Posterior vena cava (tissue), 2 donors: ENCODE data around the gene PTPN11. TPM values are rescaled to one million over a fixed set of nuclear protein-coding genes. Genes with fewer than 3 reads are reported as not detected.
"Not testable (repeated sequence)": the region's sequence is repeated elsewhere in the genome, so short reads cannot be mapped to it uniquely, and the experiment has no call there.

ENCODE experiments used
- DNase-seq: peaks from one replicate; pipeline ENCODE4 v3.0.0-alpha.2; 2020; ENCODE audit warnings: low spot score
- intact Hi-C, 2 donors: fragments of 100-400 bp; cut with DNase I; formaldehyde crosslinking; loops; one replicate each; pipeline versions ENCODE4 v1.14.1 to v1.14.2; 2022 to 2023
- total RNA-seq, 2 donors: library from RNA; stranded (reverse); fragmentation: NEBNext Ultra II Directional; extraction: Animal tissue kit (Norgen Biotek cat#: 25700); gene quantifications; one replicate each; pipeline ENCODE4 v1.2.1, GENCODE V29; 2021
- donor health status: DM: yes; HTN: yes; CAD: no.
- donor health status: DM: yes; HTN: yes; CAD: no.

The PTPN11 gene
- total RNA-seq, 2 donors from 2014 or later = 139 to 204 TPM

DNA sequence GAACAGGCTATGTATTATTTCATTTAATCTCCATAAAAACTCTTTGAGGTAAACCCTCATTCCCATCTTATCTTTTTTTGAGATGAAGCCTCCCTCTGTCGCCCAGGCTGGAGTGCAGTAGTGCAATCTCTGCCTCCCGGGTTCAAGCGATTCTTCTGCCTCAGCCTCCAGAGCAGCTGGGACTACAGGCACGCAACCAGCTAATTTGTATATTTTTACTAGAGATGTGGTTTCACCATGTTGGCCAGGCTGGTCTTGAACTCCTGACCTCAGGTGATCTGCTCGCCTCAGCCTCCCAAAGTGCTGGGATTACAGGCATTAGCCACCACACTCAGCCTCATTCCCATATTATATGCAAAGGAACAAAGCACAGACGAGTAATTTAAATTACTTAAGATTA lies 11.1 kb upstream of the PTPN11 start:
- intact Hi-C loops, DNase-seq: not testable (repeated sequence)

DNA sequence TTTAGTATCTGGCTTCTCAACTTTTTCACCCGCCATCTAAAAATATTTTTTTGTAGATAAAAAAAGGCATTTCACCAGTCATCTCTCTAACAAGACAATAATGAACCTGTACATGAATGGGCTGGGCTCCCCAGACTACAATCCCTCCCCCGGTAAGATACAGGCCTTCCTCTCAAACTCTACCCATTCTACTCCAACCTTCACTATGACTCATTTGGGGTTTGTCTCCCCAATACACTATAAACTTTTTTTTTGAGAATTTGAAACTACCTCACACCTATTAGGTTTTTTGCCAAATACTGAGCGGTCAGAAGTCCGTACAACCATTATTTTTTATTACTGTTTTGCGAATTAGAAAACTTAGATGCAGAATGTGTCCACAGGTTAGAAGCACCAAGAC lies 10.1 kb upstream of the PTPN11 start:
- DNase-seq = no peak
- intact Hi-C loops = no loop called here

DNA sequence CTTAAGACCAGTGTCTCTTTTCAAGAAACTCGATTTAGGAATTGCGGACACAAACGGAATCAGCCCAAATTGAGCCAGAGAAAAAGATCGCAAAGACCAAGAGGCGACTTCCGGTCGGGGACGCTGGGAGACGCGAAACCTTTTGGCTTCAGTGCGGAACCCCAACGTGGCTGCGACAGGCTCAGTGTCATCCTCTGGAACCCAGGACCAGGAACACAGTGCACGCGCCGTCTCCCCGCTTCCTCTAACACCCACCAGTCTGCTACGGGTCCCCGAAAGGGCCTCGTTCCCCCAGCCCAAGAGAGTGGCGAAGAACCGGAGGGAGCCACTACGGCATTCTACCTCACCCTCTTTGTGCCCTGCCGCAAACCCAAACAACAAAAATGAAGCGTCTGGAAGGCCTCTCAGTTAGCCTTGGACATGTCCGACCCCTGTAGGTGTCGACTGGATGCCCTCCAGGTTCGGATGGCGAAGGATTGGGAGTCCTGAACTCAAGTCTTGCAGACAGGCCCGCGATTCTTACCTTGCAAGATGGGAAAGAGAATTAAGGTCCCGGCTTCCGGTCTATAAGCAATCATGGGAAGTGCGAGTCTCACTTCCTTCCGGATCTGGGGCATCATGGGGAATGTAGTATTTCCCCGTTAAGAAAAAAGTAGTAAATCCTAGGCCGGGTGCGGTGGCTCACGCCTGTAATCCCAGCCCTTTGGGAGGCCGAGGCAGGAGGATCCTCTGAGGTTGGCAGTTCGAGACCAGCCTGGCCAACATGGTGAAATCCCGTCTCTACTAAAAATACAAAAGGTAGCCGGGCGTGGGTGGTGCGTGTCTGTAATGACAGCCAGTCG lies 9.5 kb upstream of the PTPN11 start, which contains the start of gene RPL6:
RPL6 (minus strand) TSS at position 542 of the 842 bp plus-strand sequence. CDS start 949 bp downstream, outside the sequence.
- DNase-seq = peak; percentile 90
- intact Hi-C loops = no loop called here

DNA sequence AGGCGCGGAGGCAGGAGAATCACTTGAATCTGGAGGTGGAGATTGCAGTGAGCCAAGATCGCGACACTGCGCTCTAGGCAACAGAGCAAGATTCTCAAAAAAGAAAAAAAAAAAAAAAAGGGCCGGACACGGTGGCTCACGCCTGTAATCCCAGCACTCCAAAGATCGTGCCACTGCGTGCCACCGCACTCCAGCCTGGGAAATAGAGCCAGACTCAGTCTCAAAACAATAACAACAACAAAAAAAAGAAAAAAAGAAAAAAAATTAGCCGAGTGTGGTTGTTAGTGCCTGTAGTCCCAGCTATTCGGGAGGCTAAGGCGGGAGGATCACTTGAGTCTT lies 8.9 kb upstream of the PTPN11 start:
- intact Hi-C loops = no loop called here
- no peak for DNase-seq

DNA sequence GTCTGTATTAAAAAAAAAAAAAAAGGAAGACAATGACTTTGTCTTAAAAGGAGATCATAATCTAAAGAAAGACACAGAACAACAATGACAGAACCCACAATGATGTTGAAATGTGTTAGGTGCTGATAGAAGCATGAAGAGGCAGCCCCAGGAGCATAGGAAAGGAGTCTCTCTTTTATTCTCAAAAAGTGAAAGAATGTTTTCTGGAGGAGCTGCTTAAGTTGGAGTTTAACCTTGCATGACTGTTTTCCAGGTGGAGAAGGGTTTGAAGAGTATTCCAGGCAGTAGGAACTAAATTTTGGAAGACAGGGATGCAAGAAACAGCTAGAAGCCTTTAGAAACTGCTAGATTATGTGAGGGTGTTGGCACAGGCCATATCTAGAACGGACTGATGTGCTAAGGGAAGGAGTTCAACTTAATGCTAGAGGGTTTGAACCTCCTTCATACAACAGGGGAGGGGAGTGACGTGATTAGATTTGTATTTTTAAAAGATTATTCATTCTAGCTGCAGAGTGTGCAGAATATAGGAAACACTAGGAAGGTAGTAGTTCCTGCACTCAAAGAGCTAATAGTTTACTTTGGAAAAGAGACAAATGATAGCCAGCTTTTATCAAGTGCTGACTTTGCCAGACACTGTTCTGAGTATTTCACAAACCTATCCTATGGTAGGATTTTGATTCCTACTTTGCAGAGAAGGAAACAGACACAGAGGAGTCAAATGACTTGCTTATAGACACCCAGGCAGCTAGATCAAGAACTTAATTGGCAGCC lies 4.7 kb upstream of the PTPN11 start:
- intact Hi-C loops = no loop called here
- DNase-seq = no peak

GRCh38 chr12:112415457-112415856 lies 3.3 kb upstream of the PTPN11 start:
- intact Hi-C loops, DNase-seq: not testable (repeated sequence)

- intact Hi-C loops = no loop called here
- DNase-seq = no peak
These were observed 507 bp upstream of the PTPN11 start for GRCh38 chr12:112418273-112418607.

DNA sequence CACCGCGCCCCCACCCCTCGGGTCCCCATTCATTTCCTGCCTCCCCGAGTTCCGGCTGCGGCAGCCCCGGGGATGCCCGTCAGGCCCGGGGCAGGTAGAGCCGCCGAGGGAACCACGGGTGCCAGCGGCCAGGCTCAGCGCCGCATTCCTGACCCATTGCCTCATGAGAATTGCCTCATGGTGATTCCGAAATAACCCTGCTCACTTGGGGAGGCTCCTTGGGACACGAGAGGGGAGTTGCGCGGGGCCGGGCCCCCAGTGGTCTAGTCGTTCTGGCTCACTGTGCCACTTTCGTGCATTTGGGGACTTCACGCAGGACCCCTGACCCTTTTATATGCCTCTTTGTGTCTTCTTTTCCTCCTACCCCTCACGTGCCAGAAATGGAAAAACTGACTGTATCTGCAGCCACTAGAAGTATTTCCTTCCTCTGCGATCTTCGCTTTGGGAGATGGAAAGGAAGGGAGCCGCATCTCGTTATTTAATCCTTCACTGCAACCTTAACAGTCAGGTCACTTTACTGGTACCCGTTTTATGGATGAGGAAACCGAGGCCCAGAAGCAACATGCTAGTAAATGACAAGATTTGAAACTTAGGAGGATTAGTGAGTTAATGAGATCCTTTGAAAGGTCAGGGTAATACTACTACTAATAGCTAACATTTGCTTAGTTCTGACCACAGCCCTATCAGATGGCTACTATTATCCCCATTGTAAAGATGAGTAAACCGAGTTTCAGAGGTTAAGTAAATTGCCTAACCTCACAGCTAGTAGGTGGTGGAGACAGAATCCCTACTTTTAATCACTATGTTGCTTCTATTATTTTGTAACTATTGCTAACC lies 768 bp downstream of the PTPN11 start:
- peak; percentile 88 for DNase-seq
- intact Hi-C loops = no loop called here

GRCh38 chr12:112420740-112421139 lies 2.0 kb downstream of the PTPN11 start:
- no peak for DNase-seq
- intact Hi-C loops = no loop called here

DNA sequence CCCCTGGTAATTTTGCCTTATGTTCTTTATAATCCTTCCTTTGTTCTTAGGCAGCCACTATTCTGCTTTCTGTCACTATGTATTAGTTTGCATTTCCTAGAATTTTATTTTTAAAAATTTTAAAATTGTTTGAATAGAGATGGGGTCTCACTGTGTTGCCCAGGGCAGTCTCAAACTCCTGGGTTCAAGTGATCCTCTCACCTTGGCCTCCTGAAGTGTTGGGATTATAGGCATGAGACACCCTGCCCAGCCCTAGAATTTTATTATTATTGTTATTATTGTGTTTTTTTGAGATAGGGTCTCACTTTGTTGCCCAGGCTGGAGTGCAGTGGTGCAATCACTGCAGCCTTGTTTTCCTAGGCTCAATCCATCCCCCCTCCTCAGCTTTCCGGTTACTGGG lies 2.6 kb downstream of the PTPN11 start:
- intact Hi-C loops = no loop called here
- no peak for DNase-seq

GRCh38 chr12:112422531-112422930 lies 3.8 kb downstream of the PTPN11 start:
- intact Hi-C loops = no loop called here
- no peak for DNase-seq

DNA sequence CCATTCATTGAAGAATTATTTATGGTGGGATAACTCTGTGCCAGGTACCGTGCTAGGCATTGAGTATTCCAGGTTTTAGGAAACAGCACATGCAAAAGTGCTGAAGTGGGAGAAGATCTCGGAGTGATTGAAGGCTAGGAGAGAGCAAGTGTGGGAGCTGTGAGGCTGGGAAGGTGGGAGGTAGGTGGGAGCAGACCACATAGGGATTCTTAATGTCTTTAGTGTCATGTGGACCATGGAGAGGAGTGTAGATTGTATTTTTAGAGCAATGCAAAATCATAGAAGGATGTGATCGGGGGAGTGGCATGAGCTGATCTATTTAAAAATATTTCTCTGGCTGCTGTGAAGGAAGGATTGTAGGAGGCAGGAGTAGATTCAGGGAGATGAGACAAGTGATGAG lies 5.4 kb downstream of the PTPN11 start:
- intact Hi-C loops = no loop called here
- no peak for DNase-seq

DNA sequence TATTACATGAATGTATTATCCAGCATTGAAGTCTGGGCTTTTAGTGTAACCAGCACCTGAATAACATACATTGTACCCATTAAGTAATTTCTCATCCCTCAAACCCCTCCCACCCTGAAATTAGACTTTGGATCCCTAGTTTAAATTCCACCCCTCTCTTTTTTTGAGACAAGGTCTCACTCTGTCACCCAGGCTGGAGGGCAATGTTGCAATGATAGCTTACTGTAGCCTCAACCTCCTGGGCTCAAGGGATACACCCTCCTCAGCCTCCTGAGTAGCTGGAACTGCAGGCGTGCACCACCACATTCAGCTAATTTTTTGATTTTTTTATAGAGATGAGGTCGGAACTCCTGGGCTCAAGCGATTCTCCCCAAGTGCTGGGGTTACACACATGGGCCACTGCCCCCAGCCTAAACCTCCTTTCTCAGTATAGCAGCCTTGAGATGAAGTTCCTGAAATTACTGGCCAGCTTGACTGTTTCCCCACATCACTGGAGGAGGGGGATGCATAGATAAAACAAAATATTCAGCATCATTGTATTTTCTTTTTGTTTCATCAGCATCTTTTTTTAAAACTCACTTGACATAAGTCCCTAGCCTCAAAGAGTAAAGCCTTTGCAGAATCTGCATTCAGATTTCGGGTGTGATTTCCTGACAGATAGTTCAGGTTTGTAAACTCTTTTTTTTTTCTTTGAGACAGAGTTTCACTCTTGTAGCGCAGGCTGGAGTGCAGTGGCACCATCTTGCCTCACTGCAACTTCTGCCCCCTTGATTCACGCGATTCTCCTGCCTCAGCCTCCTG lies 7.0 kb downstream of the PTPN11 start:
- intact Hi-C loops = no loop called here

GRCh38 chr12:112427760-112428159 lies 9.0 kb downstream of the PTPN11 start:
- intact Hi-C loops = no loop called here
- no peak for DNase-seq

More for the DNA sequence above, 7.0 kb downstream of the PTPN11 start:
- no peak for DNase-seq

- intact Hi-C loops = no loop called here
- no peak for DNase-seq
These were observed 12.2 kb downstream of the PTPN11 start for GRCh38 chr12:112430929-112431328.

- no peak for DNase-seq
- intact Hi-C loops = no loop called here
These were observed 13.2 kb downstream of the PTPN11 start for GRCh38 chr12:112431965-112432364.

DNA sequence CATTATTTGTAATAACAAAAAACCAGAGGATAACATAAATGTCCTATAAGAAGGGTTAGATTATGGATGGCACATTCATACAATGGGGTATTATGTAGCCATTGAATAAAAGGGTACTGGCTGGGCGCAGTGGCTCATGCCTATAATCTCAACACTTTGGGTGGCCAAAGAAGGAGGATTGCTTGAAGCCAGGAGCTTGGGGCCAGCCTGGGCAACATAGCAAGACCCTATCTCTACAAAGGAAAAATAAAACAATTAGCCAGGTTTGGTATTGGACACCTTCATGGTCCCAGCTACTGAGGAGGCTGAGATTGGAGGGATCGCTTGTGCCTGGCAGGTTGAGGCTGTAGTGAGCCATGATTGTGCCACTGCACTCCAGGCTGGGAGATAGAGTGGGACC lies 14.8 kb downstream of the PTPN11 start:
- intact Hi-C loops = no loop called here
- no peak for DNase-seq

- intact Hi-C loops = not testable (repeated sequence)
These were observed 19.9 kb downstream of the PTPN11 start for GRCh38 chr12:112438645-112439044.

DNA sequence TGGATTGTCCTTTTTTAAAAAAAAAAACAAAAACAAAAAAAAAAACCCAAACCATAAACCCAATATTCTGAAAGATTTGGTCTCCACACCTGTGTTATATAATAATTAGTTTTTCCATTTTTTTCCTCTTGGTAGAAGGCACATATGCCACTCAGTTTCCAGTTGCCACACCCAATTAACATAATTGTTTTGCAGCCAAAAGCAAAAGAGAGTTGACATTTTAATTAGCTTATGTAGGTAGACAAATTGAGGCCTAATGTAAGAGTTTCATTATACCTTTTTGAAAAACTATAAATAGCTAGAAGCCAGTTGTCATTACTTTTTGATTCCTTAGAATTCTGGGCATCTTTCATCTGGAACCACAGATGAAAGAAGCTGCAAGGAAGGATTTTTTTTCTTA lies 21.0 kb downstream of the PTPN11 start:
- DNase-seq = no peak
- intact Hi-C loops = no loop called here

More at GRCh38 chr12:112438645-112439044, 19.9 kb downstream of the PTPN11 start:
- DNase-seq = not testable (repeated sequence)
